GM19397 (cell line): Measurements from ENCODE around the gene PVALEF.

Source experiments
- ATAC-seq: cut with Tn5 transposase; IDR thresholded peaks from one replicate; pipeline ENCODE4 v1.9.1; 2021; ENCODE audit warnings: mild to moderate bottlenecking, moderate library complexity; ENCODE audit not compliant: unreplicated experiment

Gene PVALEF

GRCh38 chr17:81165246-81166032, at the start of gene PVALEF:
TSS of gene PVALEF (plus strand) at chr17:81165507. CDS start at chr17:81181227, 15,720 bp downstream.
- no peak for ATAC-seq

- ATAC-seq, result no peak
These were observed 49.4 kb upstream of the PVALEF start for GRCh38 chr17:81115749-81116464.

DNA sequence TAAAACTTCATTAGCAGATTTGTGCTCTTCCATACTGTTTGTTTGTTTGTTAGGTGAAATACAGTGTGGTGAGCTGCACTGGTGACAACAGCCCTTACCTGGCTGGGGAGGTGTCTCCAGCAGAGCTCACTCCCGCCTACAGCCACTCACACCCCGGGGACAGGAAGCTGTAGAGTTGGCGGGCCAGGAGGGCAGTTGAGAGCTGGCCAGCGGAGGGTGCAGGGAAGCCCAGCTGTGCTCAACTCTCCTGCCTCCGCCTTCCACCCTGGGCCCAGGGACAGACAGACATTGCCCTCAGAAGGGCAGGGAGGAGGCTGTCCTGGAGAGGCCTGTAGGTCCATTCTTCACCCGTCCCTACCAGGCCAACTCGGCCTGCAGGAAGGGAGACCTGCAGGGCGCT, 48.6 kb upstream of the PVALEF start:
- no peak for ATAC-seq

GRCh38 chr17:81117672-81118198, 47.6 kb upstream of the PVALEF start:
- no peak for ATAC-seq

GRCh38 chr17:81118308-81119221, 46.7 kb upstream of the PVALEF start:
- no peak for ATAC-seq

GRCh38 chr17:81119223-81120148, 45.8 kb upstream of the PVALEF start:
- ATAC-seq, result no peak

GRCh38 chr17:81120149-81120484, 45.2 kb upstream of the PVALEF start:
- no peak for ATAC-seq

DNA sequence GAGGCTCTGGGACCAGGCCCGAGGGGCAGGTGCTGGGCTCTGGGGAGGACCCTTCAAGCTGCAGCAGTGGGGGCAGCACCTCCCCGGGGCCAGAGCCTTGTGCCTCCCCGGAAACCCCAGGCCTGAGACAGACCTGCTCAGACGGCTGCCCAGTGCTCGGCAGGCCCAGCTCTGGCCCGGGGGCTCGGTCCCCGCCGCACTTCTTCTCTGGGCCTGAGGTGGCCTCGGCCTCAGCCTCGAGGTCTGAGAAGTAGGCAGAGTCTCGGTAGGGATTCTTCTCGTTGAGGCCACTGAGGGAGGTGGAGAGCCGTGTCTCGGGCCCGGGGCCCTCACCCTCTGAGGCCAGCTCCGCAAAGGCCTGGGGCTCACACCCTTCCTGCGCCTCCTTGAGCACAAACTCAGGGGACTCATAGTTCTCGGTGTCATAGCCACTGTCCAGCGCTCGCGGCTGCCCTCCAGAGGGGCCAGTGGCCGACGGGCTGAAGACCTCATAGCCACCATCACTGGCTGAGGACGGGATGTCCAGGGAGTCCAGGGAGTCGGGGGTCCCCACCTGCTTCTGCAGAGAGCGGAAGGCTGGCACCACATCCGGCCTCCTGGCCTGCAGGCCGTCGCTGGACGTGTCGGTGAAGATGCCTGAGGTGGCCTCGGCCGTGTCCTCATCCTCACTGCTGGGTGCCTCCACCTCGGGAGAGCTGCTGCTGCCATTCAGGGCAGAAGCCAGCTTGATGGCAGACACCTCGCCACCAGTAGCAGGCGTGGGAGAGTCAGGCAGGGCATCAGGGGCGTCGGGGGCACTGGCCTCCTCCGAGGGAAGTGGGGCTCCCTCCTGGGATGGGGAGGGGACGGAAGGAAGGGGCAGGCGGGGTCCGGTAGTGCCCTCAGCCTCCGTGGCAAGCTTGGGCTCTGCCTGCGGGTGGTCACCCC, 44.3 kb upstream of the PVALEF start:
- no peak for ATAC-seq

DNA sequence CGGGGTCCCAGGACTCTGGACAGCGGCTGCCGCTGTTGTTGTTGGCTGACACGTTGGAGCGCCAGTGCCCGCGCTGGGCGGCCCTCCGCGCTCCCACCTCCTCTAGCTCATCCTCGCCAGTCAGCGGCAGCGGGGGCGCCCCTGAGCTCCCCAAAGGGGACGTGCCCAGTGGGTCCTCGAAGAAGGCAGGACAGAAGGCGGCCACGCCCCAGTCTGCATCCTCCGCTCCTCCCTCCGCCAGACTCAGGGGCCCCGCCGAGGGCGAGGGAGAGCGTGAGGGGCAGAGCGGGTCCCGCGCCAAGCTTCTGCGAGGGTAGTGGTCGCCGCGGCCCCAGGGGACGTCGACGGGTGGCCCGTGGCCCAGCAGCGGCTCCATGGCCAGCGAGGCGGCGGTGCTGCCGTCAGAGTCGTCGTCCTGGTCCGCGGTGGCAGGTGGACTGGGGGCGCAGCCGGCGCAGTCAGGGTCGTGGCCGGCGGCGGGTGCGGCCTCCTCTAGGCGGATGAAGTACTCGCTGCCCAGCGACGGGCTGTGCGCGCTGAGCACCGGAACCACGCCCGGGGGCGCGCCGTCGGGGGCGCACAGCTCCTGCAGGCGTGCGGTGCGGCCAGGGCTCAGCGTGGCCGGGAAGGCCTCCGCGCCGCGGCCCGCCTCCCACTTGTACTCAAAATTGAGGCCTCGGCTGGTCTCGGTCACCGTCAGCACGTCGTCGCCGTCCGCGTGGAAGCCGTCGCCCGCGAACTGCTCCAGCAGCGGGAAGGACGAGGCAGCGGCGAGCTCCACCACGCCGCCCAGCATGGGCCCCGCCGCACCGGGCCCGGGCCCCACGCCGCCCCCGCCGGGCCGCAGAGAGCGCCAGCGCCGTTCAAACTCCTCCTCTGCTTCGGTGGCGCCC, 43.2 kb upstream of the PVALEF start:
- ATAC-seq, result no peak

DNA sequence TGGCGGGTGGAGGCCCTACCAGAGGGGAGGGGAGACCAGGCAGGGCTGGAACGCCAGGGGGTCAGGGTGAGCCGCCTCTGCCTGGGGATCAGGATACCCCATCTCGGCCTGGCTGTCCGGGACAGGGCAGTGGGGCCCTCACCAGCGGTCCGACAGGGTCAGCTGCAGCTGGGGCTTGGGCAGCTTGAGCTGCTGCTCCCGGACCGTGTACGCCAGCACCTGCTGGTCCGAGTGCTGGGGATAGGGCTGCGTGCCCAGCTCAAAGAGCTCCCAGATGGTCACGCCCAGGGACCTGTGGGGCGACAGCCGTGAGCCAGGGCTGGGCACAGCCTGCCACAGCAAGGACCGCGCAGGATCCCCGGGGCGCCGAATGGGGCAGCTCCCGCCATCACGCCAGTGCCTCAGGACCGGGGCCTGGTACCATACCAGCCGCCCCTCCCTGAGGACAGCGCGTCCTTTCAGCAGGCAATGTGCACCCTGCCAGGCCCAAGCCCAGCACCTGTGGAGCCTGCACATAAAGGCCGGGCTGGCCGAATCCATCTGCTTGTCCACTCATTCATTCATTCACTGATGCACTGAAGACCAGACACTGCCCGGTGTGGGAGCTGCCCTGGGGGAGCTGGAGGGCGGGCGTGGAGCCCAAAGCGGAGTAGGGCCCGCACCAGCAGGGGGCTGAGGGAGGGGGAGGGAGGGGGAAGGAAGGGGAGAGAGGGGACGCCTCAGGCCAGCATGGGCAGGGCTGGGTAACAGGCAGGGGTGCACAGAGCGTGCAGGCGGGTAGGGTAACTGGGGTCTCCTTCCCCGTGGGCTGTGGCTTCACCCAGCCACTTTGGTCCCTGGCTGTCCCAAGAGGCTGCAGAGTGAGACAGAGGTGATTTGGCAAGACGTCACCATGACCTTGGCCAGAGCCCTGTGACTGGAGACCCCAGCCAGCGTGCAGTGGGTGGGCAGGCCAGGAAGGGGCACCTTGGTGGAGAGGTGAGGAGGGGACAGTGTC, 42.0 kb upstream of the PVALEF start:
- no peak for ATAC-seq

DNA sequence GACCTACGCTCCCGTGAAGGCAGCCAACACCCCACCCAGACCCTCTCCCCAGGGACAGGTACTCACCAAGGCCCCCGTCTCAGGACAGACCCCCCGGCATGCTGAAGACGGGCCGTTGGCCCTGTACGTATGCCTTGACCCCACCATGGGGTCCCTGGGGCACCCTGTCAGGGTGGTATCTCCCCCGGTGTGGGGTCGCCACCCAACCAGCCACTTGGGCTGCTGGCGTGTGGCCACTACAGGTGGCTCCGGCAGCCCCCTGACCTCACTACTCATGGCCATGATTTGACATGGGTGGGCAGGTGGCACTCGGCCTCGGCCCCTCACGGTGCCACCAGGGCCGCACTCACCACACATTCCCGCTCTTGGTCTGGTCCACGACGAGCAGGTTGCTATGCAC, 40.9 kb upstream of the PVALEF start:
- no peak for ATAC-seq

DNA sequence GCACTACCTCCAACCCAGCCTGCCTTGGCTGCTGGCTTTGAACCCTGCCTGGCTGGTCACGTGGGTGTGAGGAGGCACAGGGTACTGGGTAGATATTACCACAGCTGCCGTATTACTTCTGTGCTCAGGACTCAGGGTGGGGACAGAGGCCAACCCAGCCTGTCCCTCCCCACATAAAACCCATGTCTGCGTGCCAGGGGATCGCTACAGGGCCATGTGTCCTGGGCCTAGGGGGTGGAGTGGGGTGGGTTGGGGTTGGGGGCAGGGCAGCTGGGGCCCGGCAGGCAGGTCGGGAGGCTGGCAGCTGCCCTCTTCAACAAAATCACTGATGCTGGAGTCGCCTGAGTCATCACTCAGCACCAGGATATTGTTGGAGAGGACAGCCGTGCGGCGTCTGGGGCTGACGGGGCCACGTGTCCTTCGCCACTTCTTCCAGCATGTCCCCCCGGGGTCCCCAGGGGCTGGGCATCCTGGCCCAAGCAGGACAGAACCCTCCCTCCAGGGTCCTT, 39.7 kb upstream of the PVALEF start:
- no peak for ATAC-seq

- ATAC-seq, result no peak
These were observed 38.8 kb upstream of the PVALEF start for GRCh38 chr17:81126281-81127132.

DNA sequence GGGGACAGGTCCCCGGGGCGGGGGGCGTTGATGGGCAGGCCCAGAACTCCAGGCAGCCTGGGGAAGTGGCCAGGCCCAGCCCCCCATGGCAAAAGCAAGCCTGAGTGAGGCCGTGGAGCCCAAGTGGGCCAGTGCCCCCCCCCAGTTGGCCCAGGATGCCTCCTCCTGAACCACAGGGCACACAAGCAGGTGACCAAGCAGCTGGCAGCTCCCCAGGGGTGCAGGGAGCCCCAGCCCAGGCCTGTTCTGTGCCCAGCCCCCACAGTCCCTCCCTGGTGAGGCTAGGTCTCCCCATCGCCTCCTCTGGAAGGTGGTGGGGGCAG, 38.2 kb upstream of the PVALEF start:
- ATAC-seq, result no peak

DNA sequence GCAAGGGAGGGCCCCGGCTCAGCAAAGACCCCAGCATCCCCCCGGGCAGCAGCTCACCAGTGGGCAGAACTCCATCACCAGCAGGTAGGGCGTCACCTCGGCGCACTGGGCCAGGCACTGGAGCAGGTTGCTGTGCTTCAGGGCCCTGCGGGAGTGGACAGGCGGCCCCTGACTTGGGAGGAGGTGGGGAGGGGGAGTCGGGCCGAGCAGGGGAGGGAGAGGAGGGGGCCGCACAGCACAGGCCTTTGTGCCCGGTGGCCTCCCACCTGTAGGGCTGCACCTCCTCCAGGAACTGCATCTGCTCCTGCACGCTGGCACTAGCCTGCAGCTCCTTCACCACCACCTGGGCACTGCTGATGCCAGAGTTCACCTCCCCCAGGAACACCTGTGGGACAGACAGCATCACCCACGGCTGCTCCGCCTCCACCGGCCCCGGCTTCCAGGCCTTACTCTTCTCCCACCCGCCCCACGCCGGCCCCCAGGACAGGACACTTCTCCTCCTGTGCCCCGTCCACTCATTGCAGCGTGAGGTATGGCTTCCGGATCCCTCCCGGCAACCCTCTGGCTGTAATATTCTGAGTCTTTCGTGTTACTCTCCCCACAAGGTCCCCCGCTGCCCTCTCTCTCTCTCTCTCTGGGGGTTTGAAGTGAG, 37.7 kb upstream of the PVALEF start:
- ATAC-seq, result no peak
